K562 (cell line): ENCODE measurements around the gene GET3. TPM values are rescaled to one million over a fixed set of nuclear protein-coding genes. Genes with fewer than 3 reads are reported as not detected.

Experiments used
- CBX5 ChIP-seq: IDR thresholded peaks from 2 replicates; pipeline ENCODE4 v1.6.1; 2014; ENCODE audit warnings: low read depth, borderline replicate concordance
- CREM ChIP-seq: IDR thresholded peaks from 2 replicates; pipeline ENCODE4 v1.6.1; 2014; ENCODE audit warnings: antibody characterized with exemption, low read depth
- EGR1 ChIP-seq: fragments of 450-650 bp; conservative IDR thresholded peaks from 2 replicates; pipeline ENCODE4 v1.6.1; 2017; ENCODE audit warnings: mild to moderate bottlenecking
- ESRRA ChIP-seq: fragments of 450-650 bp; IDR thresholded peaks from 2 replicates; pipeline ENCODE4 v1.6.1; 2014; ENCODE audit warnings: low read depth, mild to moderate bottlenecking, moderate library complexity, borderline replicate concordance
- FOXJ2 ChIP-seq: fragments of 200-800 bp; sonication (Bioruptor generic); IDR thresholded peaks from 2 replicates; pipeline ENCODE4 v1.6.1; 2016; ENCODE audit warnings: missing genetic modification characterization, missing compliant biosample characterization
- HMG20A ChIP-seq: fragments of 450-650 bp; formaldehyde crosslinking; conservative IDR thresholded peaks from 2 replicates; pipeline ENCODE4 v1.4.0; 2020; ENCODE audit warnings: mild to moderate bottlenecking, mixed read lengths
- HNRNPH1 ChIP-seq: fragments of 200-400 bp; formaldehyde crosslinking; optimal IDR thresholded peaks from 2 replicates; pipeline ENCODE3; 2017; ENCODE audit warnings: low read depth, mild to moderate bottlenecking, low read length, moderate library complexity
- HNRNPLL ChIP-seq: fragments of 200-400 bp; formaldehyde crosslinking; IDR thresholded peaks from 2 replicates; pipeline ENCODE4 v1.6.1; 2017; ENCODE audit warnings: low read length, low read depth, mild to moderate bottlenecking; ENCODE audit not compliant: poor library complexity, severe bottlenecking
- IRF2 ChIP-seq: sonication (generic); formaldehyde crosslinking; IDR thresholded peaks from 2 replicates; pipeline ENCODE4 v1.8.1; 2022; ENCODE audit warnings: mild to moderate bottlenecking, missing genetic modification reagents
- KHSRP ChIP-seq: fragments of 450-650 bp; IDR thresholded peaks from 2 replicates; pipeline ENCODE4 v1.6.1; 2017
- MAZ ChIP-seq, 2 experiments: fragments of 450-650 bp in 1 of 2; sonication (generic) in 1 of 2; formaldehyde crosslinking; IDR thresholded peaks in 1 of 2; conservative IDR thresholded peaks in 1 of 2; 2 replicates each; pipeline versions ENCODE4 v1.4.0 to v1.5.0; 2020; ENCODE audit warnings: mild to moderate bottlenecking in 1 of 2, missing genetic modification reagents in 1 of 2
- MED1 ChIP-seq: sonication (generic); formaldehyde crosslinking; IDR thresholded peaks from 2 replicates; pipeline ENCODE4 v1.8.1; 2023; ENCODE audit warnings: missing genetic modification reagents, borderline replicate concordance
- NCOA1 ChIP-seq: fragments of 450-650 bp; IDR thresholded peaks from 2 replicates; pipeline ENCODE4 v1.6.1; 2016; ENCODE audit warnings: low read depth
- NFRKB ChIP-seq: fragments of 450-650 bp; IDR thresholded peaks from 2 replicates; pipeline ENCODE4 v1.6.1; 2016; ENCODE audit warnings: low read depth
- PTRF ChIP-seq: fragments of 450-650 bp; IDR thresholded peaks from 2 replicates; pipeline ENCODE4 v1.6.1; 2016; ENCODE audit warnings: mild to moderate bottlenecking, missing genetic modification characterization, missing compliant biosample characterization
- RFX1 ChIP-seq: fragments of 450-650 bp; IDR thresholded peaks from 2 replicates; pipeline ENCODE4 v1.6.1; 2016; ENCODE audit warnings: mild to moderate bottlenecking, moderate library complexity
- SLC30A9 ChIP-seq: fragments of 250-450 bp; sonication (Bioruptor Pico); IDR thresholded peaks from 2 replicates; pipeline ENCODE4 v1.8.0; 2022; ENCODE audit warnings: mild to moderate bottlenecking, moderate library complexity
- SMAD2 ChIP-seq: fragments of 150-350 bp; IDR thresholded peaks from 2 replicates; pipeline ENCODE4 v1.6.1; 2014; ENCODE audit warnings: low read depth, mild to moderate bottlenecking, low read length
- SMC3 ChIP-seq: conservative IDR thresholded peaks from 2 replicates; pipeline ENCODE4 v1.6.1; 2011; ENCODE audit warnings: low read depth, low read length, improper control_type of control experiment; ENCODE audit not compliant: insufficient read depth
- SUPT5H ChIP-seq: fragments of 450-650 bp; IDR thresholded peaks from 2 replicates; pipeline ENCODE4 v1.6.1; 2016
- TEAD2 ChIP-seq: fragments of 450-650 bp; IDR thresholded peaks from 2 replicates; pipeline ENCODE4 v1.6.1; 2016; ENCODE audit warnings: missing genetic modification characterization, control low read depth, missing compliant biosample characterization
- TRIM28 ChIP-seq: fragments of 450-650 bp; IDR thresholded peaks from 2 replicates; pipeline ENCODE4 v1.6.1; 2017
- ZNF586 ChIP-seq: fragments of 450-650 bp; formaldehyde crosslinking; conservative IDR thresholded peaks from 2 replicates; pipeline ENCODE4 v1.4.0; 2020; ENCODE audit warnings: mild to moderate bottlenecking, moderate library complexity
- ZZZ3 ChIP-seq: fragments of 450-650 bp; IDR thresholded peaks from 2 replicates; pipeline ENCODE4 v1.6.1; 2016; ENCODE audit warnings: antibody characterized with exemption, mild to moderate bottlenecking, moderate library complexity
- polyA plus RNA-seq, 8 experiments: library from polyadenylated mRNA; depleted of rRNA in 4 of 8; stranded (reverse) in 5 of 8; unstranded in 3 of 8; fragments of >200 nt; fragmentation: Nextera tagmentation in 2 of 8; fragmentation: Illumina TruSeq in 1 of 8; extraction: Ambion mirVana in 2 of 8; extraction: Trizol in 1 of 8; gene quantifications; 2 replicates each; pipeline versions ENCODE4 v1.2.1 to v1.2.3, GENCODE V29; 2011 to 2014; ENCODE audit warnings: inconsistent platforms in 1 of 8, missing spikeins in 1 of 8
- total RNA-seq, 7 experiments: library from RNA; depleted of rRNA in 6 of 7; stranded (reverse); fragments of >200 nt in 6 of 7; fragmentation: Illumina TruSeq in 2 of 7; extraction: Trizol in 2 of 7; gene quantifications; 2 replicates each; pipeline versions ENCODE4 v1.2.1 to v1.2.3, GENCODE V29; 2011 to 2021; ENCODE audit warnings: low replicate concordance in 1 of 7
- TF ChIP-seq, protein P1 (sequence below): sonication (generic); formaldehyde crosslinking; IDR thresholded peaks from 2 replicates; pipeline ENCODE4 v1.8.0; 2022; ENCODE audit warnings: missing genetic modification reagents, mild to moderate bottlenecking, borderline replicate concordance
- TF ChIP-seq, protein P2 (sequence below): IDR thresholded peaks from 2 replicates; pipeline ENCODE4 v1.6.1; 2011; ENCODE audit not compliant: insufficient read length; ENCODE audit errors: extremely low read depth
- TF ChIP-seq, protein P3 (sequence below): sonication (generic); IDR thresholded peaks from 2 replicates; pipeline ENCODE4 v1.6.1; 2016

GET3 gene
- total and polyA plus RNA-seq, 9 of the 15 experiments (the other 6 are each of a cell fraction or from before 2014, with no cell fraction given), result 8.3 to 83.5 (median 51.8) TPM

GRCh38 chr19:12757544-12758274, 20.4 kb downstream of the GET3 start (continued):
- TF ChIP-seq HNRNPLL, result no peak
- TF ChIP-seq CBX5, result no peak
- TF ChIP-seq ZNF586 (CRISPR knock-in tag), result no peak
- TF ChIP-seq IRF2 (CRISPR knock-in tag), result no peak
- no peak for TF ChIP-seq PTRF (tag)
- TF ChIP-seq TEAD2 (tag), result no peak
- TF ChIP-seq CREM, result peak; percentile 44; the same call in 1 of the 2 replicates
- no peak for TF ChIP-seq KHSRP
- peak; percentile 60 for TF ChIP-seq SMC3
- no peak for TF ChIP-seq NCOA1
- no peak for TF ChIP-seq SMAD2
- no peak for TF ChIP-seq ZZZ3
- no peak for TF ChIP-seq HMG20A (CRISPR knock-in tag)
- peak; percentile 40; the same call in 1 of the 2 replicates for TF ChIP-seq ESRRA
- TF ChIP-seq MED1 (CRISPR knock-in tag), result no peak
- TF ChIP-seq TRIM28, result no peak
- TF ChIP-seq SUPT5H, result no peak
- TF ChIP-seq HNRNPH1, result no peak
- no peak for TF ChIP-seq SLC30A9 (CRISPR knock-in tag)
- 0 out of 2 replicates have a peak, but pooled peaks have one; percentile 3 for TF ChIP-seq EGR1
- no peak for TF ChIP-seq NFRKB
- TF ChIP-seq, protein P1, sequence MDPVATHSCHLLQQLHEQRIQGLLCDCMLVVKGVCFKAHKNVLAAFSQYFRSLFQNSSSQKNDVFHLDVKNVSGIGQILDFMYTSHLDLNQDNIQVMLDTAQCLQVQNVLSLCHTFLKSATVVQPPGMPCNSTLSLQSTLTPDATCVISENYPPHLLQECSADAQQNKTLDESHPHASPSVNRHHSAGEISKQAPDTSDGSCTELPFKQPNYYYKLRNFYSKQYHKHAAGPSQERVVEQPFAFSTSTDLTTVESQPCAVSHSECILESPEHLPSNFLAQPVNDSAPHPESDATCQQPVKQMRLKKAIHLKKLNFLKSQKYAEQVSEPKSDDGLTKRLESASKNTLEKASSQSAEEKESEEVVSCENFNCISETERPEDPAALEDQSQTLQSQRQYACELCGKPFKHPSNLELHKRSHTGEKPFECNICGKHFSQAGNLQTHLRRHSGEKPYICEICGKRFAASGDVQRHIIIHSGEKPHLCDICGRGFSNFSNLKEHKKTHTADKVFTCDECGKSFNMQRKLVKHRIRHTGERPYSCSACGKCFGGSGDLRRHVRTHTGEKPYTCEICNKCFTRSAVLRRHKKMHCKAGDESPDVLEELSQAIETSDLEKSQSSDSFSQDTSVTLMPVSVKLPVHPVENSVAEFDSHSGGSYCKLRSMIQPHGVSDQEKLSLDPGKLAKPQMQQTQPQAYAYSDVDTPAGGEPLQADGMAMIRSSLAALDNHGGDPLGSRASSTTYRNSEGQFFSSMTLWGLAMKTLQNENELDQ (CRISPR knock-in tag), result no peak
- TF ChIP-seq RFX1, result no peak
- TF ChIP-seq FOXJ2, result no peak
- TF ChIP-seq, protein P2, sequence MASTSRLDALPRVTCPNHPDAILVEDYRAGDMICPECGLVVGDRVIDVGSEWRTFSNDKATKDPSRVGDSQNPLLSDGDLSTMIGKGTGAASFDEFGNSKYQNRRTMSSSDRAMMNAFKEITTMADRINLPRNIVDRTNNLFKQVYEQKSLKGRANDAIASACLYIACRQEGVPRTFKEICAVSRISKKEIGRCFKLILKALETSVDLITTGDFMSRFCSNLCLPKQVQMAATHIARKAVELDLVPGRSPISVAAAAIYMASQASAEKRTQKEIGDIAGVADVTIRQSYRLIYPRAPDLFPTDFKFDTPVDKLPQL, result no peak
- peak in 1 of 2 experiments; percentile 78; a peak in 2 of 4 replicates for TF ChIP-seq MAZ (CRISPR knock-in tag; conservative IDR thresholded peaks at IDR 0.05 in 1 of 2, IDR thresholded peaks at IDR 0.05 in 1 of 2)
- TF ChIP-seq, protein P3, sequence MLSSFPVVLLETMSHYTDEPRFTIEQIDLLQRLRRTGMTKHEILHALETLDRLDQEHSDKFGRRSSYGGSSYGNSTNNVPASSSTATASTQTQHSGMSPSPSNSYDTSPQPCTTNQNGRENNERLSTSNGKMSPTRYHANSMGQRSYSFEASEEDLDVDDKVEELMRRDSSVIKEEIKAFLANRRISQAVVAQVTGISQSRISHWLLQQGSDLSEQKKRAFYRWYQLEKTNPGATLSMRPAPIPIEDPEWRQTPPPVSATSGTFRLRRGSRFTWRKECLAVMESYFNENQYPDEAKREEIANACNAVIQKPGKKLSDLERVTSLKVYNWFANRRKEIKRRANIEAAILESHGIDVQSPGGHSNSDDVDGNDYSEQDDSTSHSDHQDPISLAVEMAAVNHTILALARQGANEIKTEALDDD, result no peak
